Measurements from ENCODE around the gene KAT6B. TPM values are rescaled to one million over a fixed set of nuclear protein-coding genes. Genes with fewer than 3 reads are reported as not detected.
"Not testable (repeated sequence)": the region's sequence is repeated elsewhere in the genome, so short reads cannot be mapped to it uniquely, and the experiment has no call there.

KAT6B gene
- total and polyA plus RNA-seq, 7 experiments from 2014 or later, result 33.2 to 80.5 (median 63.6) TPM

GRCh38 chr10:74791979-74792378 lies 34.4 kb upstream of the KAT6B start:
- H3K9me3 Mint-ChIP-seq; DNase-seq; H3K4me1 ChIP-seq (ENCODE audit: control insufficient read depth in 2 of 2, insufficient read depth in 2 of 2, low read length in 2 of 2); H3K4me3 ChIP-seq (ENCODE audit: low read length); H3K27me3 Mint-ChIP-seq; intact Hi-C loops (cut with micrococcal nuclease); CTCF ChIA-PET; ATAC-seq; H3K27me3 ChIP-seq (ENCODE audit: control insufficient read depth in 2 of 2, insufficient read depth in 2 of 2, low read length in 2 of 2); H3K4me3 Mint-ChIP-seq; H3K36me3 Mint-ChIP-seq; POLR2A ChIA-PET; H3K36me3 ChIP-seq (ENCODE audit: control insufficient read depth in 2 of 3, insufficient read depth in 3 of 3, low read length in 3 of 3); H3K9me3 ChIP-seq (ENCODE audit: control insufficient read depth in 2 of 3, low read length in 3 of 3); H3K27ac ChIP-seq (ENCODE audit: low read depth, low read length): not testable (repeated sequence)
- peak overlapping the region in 1 of 9 donors; percentile 15 for H3K27ac Mint-ChIP-seq
- peaks cover 4 to 11% (median 6%) of the 10 kb centered on the region in 7 donors for H3K4me1 Mint-ChIP-seq

GRCh38 chr10:74792726-74793125 lies 33.7 kb upstream of the KAT6B start:
- no peaks in the 10 kb centered on the region for H3K36me3 Mint-ChIP-seq

GRCh38 chr10:74793240-74793639 lies 33.2 kb upstream of the KAT6B start:
- intact Hi-C loops (cut with micrococcal nuclease); H3K36me3 ChIP-seq (ENCODE audit: control insufficient read depth in 2 of 3, insufficient read depth in 3 of 3, low read length in 3 of 3); ATAC-seq: not testable (repeated sequence)

More at GRCh38 chr10:74792726-74793125, 33.7 kb upstream of the KAT6B start:
- ChIA-PET CTCF (no interaction called here), POLR2A (interaction anchor here (0.6 kb wide), 1 partner anchor 431 kb away, joined by 3 read pairs; no protein-coding TSS in a partner anchor)
- no peaks in the 10 kb centered on the region for H3K9me3 ChIP-seq (ENCODE audit: control insufficient read depth in 2 of 3, low read length in 3 of 3)
- intact Hi-C loops (cut with micrococcal nuclease), result no loop called here
- no peaks in the 10 kb centered on the region for H3K27me3 ChIP-seq (ENCODE audit: control insufficient read depth in 2 of 2, insufficient read depth in 2 of 2, low read length in 2 of 2)
- Mint-ChIP-seq H3K9me3 (peaks cover 0 to 3% (median 0%) of the 10 kb centered on the region in 11 donors), H3K27ac (peak overlapping the region in 2 of 9 donors; percentile 15 to 72), H3K4me1 (peaks cover 4 to 13% (median 6%) of the 10 kb centered on the region in 7 donors), H3K4me3 (no peak overlapping the region), H3K27me3 (peaks cover 0 to 2% (median 0%) of the 10 kb centered on the region in 5 donors)
- H3K4me3 ChIP-seq (ENCODE audit: low read length), result no peak overlapping the region
- DNase-seq (no peak), ATAC-seq (no peak)
- no peaks in the 10 kb centered on the region for H3K36me3 ChIP-seq (ENCODE audit: control insufficient read depth in 2 of 3, insufficient read depth in 3 of 3, low read length in 3 of 3)
- no peak overlapping the region for H3K27ac ChIP-seq (ENCODE audit: low read depth, low read length)
- H3K4me1 ChIP-seq (ENCODE audit: control insufficient read depth in 2 of 2, insufficient read depth in 2 of 2, low read length in 2 of 2), result no peaks in the 10 kb centered on the region

GRCh38 chr10:74794531-74794930 lies 31.9 kb upstream of the KAT6B start:
- Mint-ChIP-seq H3K27ac (no peak overlapping the region), H3K36me3 (no peaks in the 10 kb centered on the region), H3K27me3 (peaks cover 0 to 3% (median 0%) of the 10 kb centered on the region in 5 donors), H3K4me3 (no peak overlapping the region), H3K4me1 (peaks cover 5 to 13% (median 6%) of the 10 kb centered on the region in 7 donors), H3K9me3 (peaks cover 0 to 4% (median 0%) of the 10 kb centered on the region in 11 donors)
- Histone ChIP-seq H3K4me3 (ENCODE audit: low read length) (no peak overlapping the region), H3K4me1 (ENCODE audit: control insufficient read depth in 2 of 2, insufficient read depth in 2 of 2, low read length in 2 of 2) (no peaks in the 10 kb centered on the region), H3K36me3 (ENCODE audit: control insufficient read depth in 2 of 3, insufficient read depth in 3 of 3, low read length in 3 of 3) (no peaks in the 10 kb centered on the region), H3K9me3 (ENCODE audit: control insufficient read depth in 2 of 3, low read length in 3 of 3) (no peaks in the 10 kb centered on the region), H3K27me3 (ENCODE audit: control insufficient read depth in 2 of 2, insufficient read depth in 2 of 2, low read length in 2 of 2) (no peaks in the 10 kb centered on the region), H3K27ac (ENCODE audit: low read depth, low read length) (no peak overlapping the region)
- ChIA-PET POLR2A (interaction anchor here (0.7 to 0.8 kb wide), 2 partner anchors 23 to 28 kb away, joined by 4 read pairs; no protein-coding TSS in a partner anchor), CTCF (no interaction called here)
- ATAC-seq (no peak), DNase-seq (no peak)
- intact Hi-C loops (cut with micrococcal nuclease), result no loop called here

More at GRCh38 chr10:74793240-74793639, 33.2 kb upstream of the KAT6B start:
- CTCF ChIA-PET; H3K36me3 Mint-ChIP-seq; H3K4me1 ChIP-seq (ENCODE audit: control insufficient read depth in 2 of 2, insufficient read depth in 2 of 2, low read length in 2 of 2); H3K27ac ChIP-seq (ENCODE audit: low read depth, low read length); DNase-seq; H3K27me3 Mint-ChIP-seq; H3K4me3 Mint-ChIP-seq; H3K9me3 ChIP-seq (ENCODE audit: control insufficient read depth in 2 of 3, low read length in 3 of 3); H3K4me3 ChIP-seq (ENCODE audit: low read length); H3K9me3 Mint-ChIP-seq; H3K27ac Mint-ChIP-seq; H3K27me3 ChIP-seq (ENCODE audit: control insufficient read depth in 2 of 2, insufficient read depth in 2 of 2, low read length in 2 of 2): not testable (repeated sequence)
- POLR2A ChIA-PET, result interaction anchor here (0.6 kb wide), 1 partner anchor 431 kb away, joined by 3 read pairs; no protein-coding TSS in a partner anchor
- H3K4me1 Mint-ChIP-seq, result peaks cover 4 to 13% (median 6%) of the 10 kb centered on the region in 7 donors

GRCh38 chr10:74797550-74797949 lies 28.9 kb upstream of the KAT6B start:
- CTCF ChIA-PET, result no interaction called here
- H3K9me3 Mint-ChIP-seq, result peaks cover 0 to 3% (median 0%) of the 10 kb centered on the region in 11 donors
- peak overlapping the region in 1 of 9 donors; percentile 18 for H3K27ac Mint-ChIP-seq
- Histone ChIP-seq H3K4me1 (ENCODE audit: control insufficient read depth in 2 of 2, insufficient read depth in 2 of 2, low read length in 2 of 2) (no peaks in the 10 kb centered on the region), H3K4me3 (ENCODE audit: low read length) (no peak overlapping the region), H3K27ac (ENCODE audit: low read depth, low read length) (no peak overlapping the region), H3K27me3 (ENCODE audit: control insufficient read depth in 2 of 2, insufficient read depth in 2 of 2, low read length in 2 of 2) (no peaks in the 10 kb centered on the region), H3K9me3 (ENCODE audit: control insufficient read depth in 2 of 3, low read length in 3 of 3) (no peaks in the 10 kb centered on the region), H3K36me3 (ENCODE audit: control insufficient read depth in 2 of 3, insufficient read depth in 3 of 3, low read length in 3 of 3) (no peaks in the 10 kb centered on the region)
- intact Hi-C loops (cut with micrococcal nuclease), result no loop called here
- ATAC-seq (no peak), DNase-seq (no peak)
- peaks cover 0 to 2% (median 0%) of the 10 kb centered on the region in 5 donors for H3K36me3 Mint-ChIP-seq
- H3K4me3 Mint-ChIP-seq, result no peak overlapping the region
- POLR2A ChIA-PET, result interaction anchor here (0.6 kb wide), 1 partner anchor 104 kb away, joined by 3 read pairs; no protein-coding TSS in a partner anchor
- peaks cover 0 to 3% (median 0%) of the 10 kb centered on the region in 5 donors for H3K27me3 Mint-ChIP-seq
- peaks cover 5 to 13% (median 10%) of the 10 kb centered on the region in 7 donors for H3K4me1 Mint-ChIP-seq

GRCh38 chr10:74799721-74800221 lies 26.6 kb upstream of the KAT6B start:
- DNase-seq, result peak in 1 of 9 donors; percentile 43
- no peak overlapping the region for H3K27ac ChIP-seq (ENCODE audit: low read depth, low read length)
- peak overlapping the region in 1 of 9 donors; percentile 70 for H3K27ac Mint-ChIP-seq
- no peaks in the 10 kb centered on the region for H3K4me1 ChIP-seq (ENCODE audit: control insufficient read depth in 2 of 2, insufficient read depth in 2 of 2, low read length in 2 of 2)
- peaks cover 5 to 11% (median 7%) of the 10 kb centered on the region in 7 donors for H3K4me1 Mint-ChIP-seq
- H3K27me3 ChIP-seq (ENCODE audit: control insufficient read depth in 2 of 2, insufficient read depth in 2 of 2, low read length in 2 of 2), result no peaks in the 10 kb centered on the region
- CTCF ChIA-PET, result no interaction called here
- no peak overlapping the region for H3K4me3 ChIP-seq (ENCODE audit: low read length)
- intact Hi-C loops (cut with micrococcal nuclease), result no loop called here
- no peaks in the 10 kb centered on the region for H3K36me3 ChIP-seq (ENCODE audit: control insufficient read depth in 2 of 3, insufficient read depth in 3 of 3, low read length in 3 of 3)
- H3K9me3 ChIP-seq (ENCODE audit: control insufficient read depth in 2 of 3, low read length in 3 of 3), result no peaks in the 10 kb centered on the region
- POLR2A ChIA-PET, result no interaction called here
- peaks cover 0 to 3% (median 0%) of the 10 kb centered on the region in 5 donors for H3K27me3 Mint-ChIP-seq
- H3K4me3 Mint-ChIP-seq, result no peak overlapping the region
- peaks cover 0 to 3% (median 0%) of the 10 kb centered on the region in 11 donors for H3K9me3 Mint-ChIP-seq
- ATAC-seq, result peak; percentile 60
- peaks cover 0 to 2% (median 0%) of the 10 kb centered on the region in 5 donors for H3K36me3 Mint-ChIP-seq

- CTCF ChIA-PET, result no interaction called here
- Mint-ChIP-seq H3K36me3 (peaks cover 0 to 2% (median 0%) of the 10 kb centered on the region in 5 donors), H3K27ac (no peak overlapping the region), H3K4me1 (peaks cover 0 to 6% (median 0%) of the 10 kb centered on the region in 7 donors), H3K9me3 (peaks cover 0 to 3% (median 0%) of the 10 kb centered on the region in 11 donors), H3K27me3 (peaks cover 0 to 3% (median 0%) of the 10 kb centered on the region in 5 donors), H3K4me3 (no peak overlapping the region)
- no peaks in the 10 kb centered on the region for H3K9me3 ChIP-seq (ENCODE audit: control insufficient read depth in 2 of 3, low read length in 3 of 3)
- no peaks in the 10 kb centered on the region for H3K27me3 ChIP-seq (ENCODE audit: control insufficient read depth in 2 of 2, insufficient read depth in 2 of 2, low read length in 2 of 2)
- H3K36me3 ChIP-seq (ENCODE audit: control insufficient read depth in 2 of 3, insufficient read depth in 3 of 3, low read length in 3 of 3), result no peaks in the 10 kb centered on the region
- no peak overlapping the region for H3K27ac ChIP-seq (ENCODE audit: low read depth, low read length)
- H3K4me1 ChIP-seq (ENCODE audit: control insufficient read depth in 2 of 2, insufficient read depth in 2 of 2, low read length in 2 of 2), result no peaks in the 10 kb centered on the region
- H3K4me3 ChIP-seq (ENCODE audit: low read length), result no peak overlapping the region
- POLR2A ChIA-PET, result no interaction called here
- DNase-seq (no peak), ATAC-seq (no peak)
- intact Hi-C loops (cut with micrococcal nuclease), result no loop called here
These were observed 25.0 kb upstream of the KAT6B start for GRCh38 chr10:74801447-74801846.
